GM21423 (cell line): Measurements from ENCODE around the gene MBP.

ENCODE experiments used
- ATAC-seq: cut with Tn5 transposase; IDR thresholded peaks from one replicate; pipeline ENCODE4 v1.9.1; 2021; ENCODE audit warnings: mild to moderate bottlenecking, moderate library complexity; ENCODE audit not compliant: unreplicated experiment

Gene MBP

GRCh38 chr18:77151033-77151771 is 18.6 kb upstream of the MBP start:
- ATAC-seq, result no peak

DNA sequence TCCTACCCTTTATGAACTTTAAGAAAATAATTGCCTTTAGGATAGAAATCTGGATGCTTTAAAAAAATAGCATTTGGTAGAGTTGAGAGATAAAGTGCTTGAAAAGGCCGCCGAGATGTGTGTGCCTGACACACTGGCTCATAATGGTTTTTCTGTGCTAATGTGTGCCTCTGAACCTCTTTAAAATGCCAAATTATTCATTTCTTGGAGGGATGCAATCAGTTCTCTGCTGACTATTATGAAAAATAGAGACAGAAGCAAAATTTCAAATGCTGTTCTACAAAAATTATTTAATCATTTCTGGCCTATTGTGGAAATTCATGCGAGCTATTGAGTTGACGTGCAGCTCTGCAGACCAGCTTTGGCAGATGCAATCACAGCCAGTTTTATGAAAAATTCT is 18.0 kb upstream of the MBP start:
- ATAC-seq, result no peak

- no peak for ATAC-seq
These were observed 15.7 kb upstream of the MBP start for GRCh38 chr18:77148289-77148688.

DNA sequence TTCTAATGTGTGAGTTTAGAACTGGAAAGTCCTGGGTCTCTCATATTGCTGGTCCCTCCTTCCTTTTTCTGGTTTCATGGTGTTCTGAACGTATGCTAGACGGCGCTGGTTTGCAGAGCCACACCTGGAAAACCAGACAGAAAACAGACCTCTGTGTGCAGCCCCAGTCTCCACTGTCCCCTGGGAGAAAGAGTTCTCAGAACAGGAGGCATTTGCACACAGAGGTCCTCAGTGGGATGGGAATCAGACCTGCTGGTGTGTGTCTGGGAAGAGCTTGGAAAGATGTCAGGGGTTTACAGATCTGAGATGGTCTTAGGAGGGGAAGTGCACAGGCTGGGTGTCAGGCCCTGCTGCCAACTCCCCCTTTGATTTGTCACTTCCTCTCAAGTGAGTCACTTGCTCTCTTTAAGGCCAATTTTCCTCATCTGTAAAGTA is 14.9 kb upstream of the MBP start:
- ATAC-seq, result peak; percentile 52

- ATAC-seq, result no peak
These were observed 13.9 kb upstream of the MBP start for GRCh38 chr18:77146249-77147080.

DNA sequence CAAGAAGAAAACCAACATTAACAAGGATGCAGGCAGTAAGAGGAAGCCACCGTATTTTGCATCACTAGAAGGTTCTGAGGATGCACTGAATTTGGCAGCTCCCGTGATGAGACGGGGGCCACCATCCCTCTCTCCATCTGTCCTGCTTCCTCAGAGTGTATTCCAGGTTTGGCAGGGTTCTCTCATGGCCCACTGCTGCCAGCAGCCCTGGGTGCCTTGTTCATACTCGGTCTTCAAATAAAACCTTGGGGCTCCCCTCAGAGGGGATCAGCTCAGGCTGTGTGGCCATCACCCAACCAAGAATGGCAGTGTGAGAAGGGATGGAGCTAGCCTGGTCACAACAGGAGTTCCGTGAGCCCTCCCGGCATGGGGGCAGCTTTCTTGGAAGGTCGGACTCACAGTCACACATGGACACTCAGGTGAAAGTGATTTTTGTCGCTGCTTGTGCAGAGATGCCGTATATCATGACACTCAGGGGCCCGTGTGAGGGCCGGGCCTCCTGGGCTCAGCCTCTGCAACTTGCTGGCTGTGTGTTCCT is 12.8 kb upstream of the MBP start:
- ATAC-seq, result no peak

- no peak for ATAC-seq
These were observed 12.0 kb upstream of the MBP start for GRCh38 chr18:77144451-77145118.

- ATAC-seq, result no peak
These were observed 11.5 kb upstream of the MBP start for GRCh38 chr18:77144046-77144445.

- ATAC-seq, result no peak
These were observed 10.6 kb upstream of the MBP start for GRCh38 chr18:77143196-77143595.

GRCh38 chr18:77141401-77142118 is 9.0 kb upstream of the MBP start:
- ATAC-seq, result no peak

GRCh38 chr18:77140439-77141109 is 8.0 kb upstream of the MBP start:
- ATAC-seq, result no peak

GRCh38 chr18:77140030-77140429 is 7.4 kb upstream of the MBP start:
- no peak for ATAC-seq

GRCh38 chr18:77139619-77140018 is 7.0 kb upstream of the MBP start:
- no peak for ATAC-seq

GRCh38 chr18:77138270-77138669 is 5.7 kb upstream of the MBP start:
- ATAC-seq, result no peak

DNA sequence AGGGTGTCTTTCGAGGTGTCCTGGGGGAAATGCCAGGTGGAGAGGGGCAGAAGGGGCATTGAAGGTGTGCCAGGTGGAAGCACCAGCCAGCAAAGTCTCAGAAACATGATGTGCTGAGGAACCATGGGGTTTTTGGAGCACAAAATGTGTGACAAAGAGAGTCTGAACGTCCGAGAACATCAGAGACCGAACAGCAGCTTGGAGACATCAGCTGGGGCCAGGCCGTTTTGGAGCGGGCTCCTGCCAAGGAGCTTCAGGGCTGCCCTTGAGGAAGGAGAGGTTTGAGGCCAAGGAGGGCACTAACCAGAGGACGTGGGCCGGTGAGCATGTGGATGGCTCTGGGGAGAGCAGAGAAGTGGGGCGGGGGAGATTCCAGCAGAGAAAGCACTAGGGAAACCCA is 5.3 kb upstream of the MBP start:
- ATAC-seq, result no peak

GRCh38 chr18:77136871-77137665 is 4.5 kb upstream of the MBP start:
- ATAC-seq, result no peak

DNA sequence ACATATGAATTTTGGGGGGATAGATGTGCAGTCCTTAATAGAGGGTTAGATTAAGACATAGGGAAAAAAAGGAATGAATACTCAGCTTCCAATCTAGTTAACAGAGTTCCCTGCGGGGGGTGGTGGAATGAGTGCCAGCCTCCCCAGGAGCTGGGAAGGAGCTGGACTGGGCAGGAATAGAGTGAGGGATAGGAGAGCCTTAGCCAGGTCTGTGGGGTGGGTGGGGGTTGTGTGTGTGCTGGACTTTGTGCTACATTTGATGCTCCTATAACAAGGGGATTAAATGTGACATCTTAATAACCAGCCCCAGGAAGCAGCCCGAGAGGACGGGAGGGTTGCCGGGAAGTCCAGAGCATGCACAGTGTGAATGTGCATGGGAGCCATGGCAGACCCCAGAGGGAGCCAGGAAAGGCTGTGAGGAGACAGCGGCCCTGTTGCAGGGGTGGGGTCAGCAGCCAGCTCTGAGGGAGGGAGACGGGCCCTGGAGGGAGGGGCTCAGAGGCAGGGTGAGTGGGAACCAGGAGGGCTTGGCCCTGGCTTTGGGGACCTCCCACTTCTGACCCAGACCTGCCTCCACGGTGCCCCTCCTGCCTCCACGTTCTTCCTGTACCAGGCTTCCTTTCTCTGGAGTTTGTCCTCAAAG is 3.6 kb upstream of the MBP start:
- no peak for ATAC-seq

DNA sequence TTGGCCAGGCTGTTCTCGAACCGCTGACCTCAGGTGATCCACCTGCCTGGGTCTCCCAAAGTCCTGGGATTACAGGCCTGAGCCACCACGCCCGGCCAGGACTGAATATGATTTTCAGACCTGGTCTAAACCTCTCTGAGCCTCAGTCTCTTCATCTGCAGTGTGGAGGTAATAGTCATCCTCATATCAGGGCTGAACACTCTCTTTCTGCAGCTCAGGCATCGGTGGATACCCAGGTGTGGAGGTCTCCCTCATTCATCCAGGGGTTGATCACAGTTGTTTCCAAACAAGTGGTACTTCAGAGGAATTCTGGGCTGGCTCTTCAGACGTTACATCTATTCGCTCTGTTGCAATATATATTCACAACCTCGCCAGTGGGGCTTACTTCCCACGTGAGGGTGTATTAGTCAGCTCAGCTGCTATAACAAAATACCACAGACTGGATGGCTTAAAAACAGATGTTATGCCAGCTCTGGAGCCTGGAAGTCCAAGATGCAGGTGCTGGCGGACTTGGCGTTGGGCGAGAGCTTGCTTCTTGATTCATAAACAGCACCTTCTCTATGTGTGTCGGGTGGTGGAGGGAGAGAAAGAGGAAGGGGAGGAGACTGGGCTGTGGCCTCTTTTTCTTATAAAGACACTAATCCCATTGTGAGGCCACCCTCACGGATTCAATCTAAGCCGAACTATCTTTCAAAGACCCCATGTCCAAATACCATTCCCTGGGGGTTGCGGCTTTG is 2.9 kb upstream of the MBP start:
- ATAC-seq, result no peak
